GM11168 (cell line): ENCODE data around the gene CNIH1.
"Not testable (repeated sequence)": the region's sequence is repeated elsewhere in the genome, so short reads cannot be mapped to it uniquely, and the experiment has no call there.

ENCODE experiments used
- in situ Hi-C: fragments of 300-500 bp; cut with MboI; formaldehyde crosslinking; loops from one replicate; pipeline ENCODE4 v1.12.0; 2022; ENCODE audit warnings: low sequenced_read_pairs; ENCODE audit not compliant: unreplicated experiment

The CNIH1 gene

GRCh38 chr14:54437954-54438353 lies 3.2 kb downstream of the CNIH1 start:
- in situ Hi-C loops: not testable (repeated sequence)

- in situ Hi-C loops: no loop called here
Observed at GRCh38 chr14:54435500-54435981, 5.6 kb downstream of the CNIH1 start.

GRCh38 chr14:54428527-54428926 lies 12.6 kb downstream of the CNIH1 start:
- in situ Hi-C loops: no loop called here

- in situ Hi-C loops: no loop called here
Observed at GRCh38 chr14:54427871-54428270, 13.3 kb downstream of the CNIH1 start.

- in situ Hi-C loops: no loop called here
Observed at GRCh38 chr14:54425537-54426274, 15.5 kb downstream of the CNIH1 start.

- in situ Hi-C loops: no loop called here
Observed at GRCh38 chr14:54425068-54425467, 16.1 kb downstream of the CNIH1 start.

- in situ Hi-C loops: no loop called here
Observed at GRCh38 chr14:54424479-54424901, 16.7 kb downstream of the CNIH1 start.

- in situ Hi-C loops: no loop called here
Observed at GRCh38 chr14:54423991-54424390, 17.2 kb downstream of the CNIH1 start.

- in situ Hi-C loops: no loop called here
Observed at GRCh38 chr14:54420478-54421142, 20.6 kb downstream of the CNIH1 start.

GRCh38 chr14:54411371-54411770 lies 29.8 kb downstream of the CNIH1 start:
- in situ Hi-C loops: no loop called here

GRCh38 chr14:54410215-54410614 lies 31.0 kb downstream of the CNIH1 start:
- in situ Hi-C loops: no loop called here

GRCh38 chr14:54403401-54404005 lies 37.7 kb downstream of the CNIH1 start:
- in situ Hi-C loops: not testable (repeated sequence)

- in situ Hi-C loops: no loop called here
Observed at GRCh38 chr14:54399560-54399959, 41.6 kb downstream of the CNIH1 start.

GRCh38 chr14:54396493-54397335 lies 44.5 kb downstream of the CNIH1 start, which contains the start of gene CDKN3:
TSS of gene CDKN3 (plus strand) at chr14:54397007. CDS start at chr14:54397069, 62 bp downstream.
- in situ Hi-C loops: no loop called here

GRCh38 chr14:54396183-54396492 lies 45.0 kb downstream of the CNIH1 start:
- in situ Hi-C loops: no loop called here

- in situ Hi-C loops: no loop called here
Observed at GRCh38 chr14:54395716-54396115, 45.5 kb downstream of the CNIH1 start.

GRCh38 chr14:54395284-54395683 lies 45.9 kb downstream of the CNIH1 start:
- in situ Hi-C loops: no loop called here

GRCh38 chr14:54394596-54394995 lies 46.6 kb downstream of the CNIH1 start:
- in situ Hi-C loops: no loop called here

GRCh38 chr14:54392986-54393884 lies 47.9 kb downstream of the CNIH1 start:
- in situ Hi-C loops: not testable (repeated sequence)
